ENCODE results near the gene TMED6.
A peak's percentile ranks its signal among the peaks of the same experiment; 100 is the strongest.
"Not testable (repeated sequence)": the region's sequence is repeated elsewhere in the genome, so short reads cannot be mapped to it uniquely, and the experiment has no call there.

Gene TMED6

DNA sequence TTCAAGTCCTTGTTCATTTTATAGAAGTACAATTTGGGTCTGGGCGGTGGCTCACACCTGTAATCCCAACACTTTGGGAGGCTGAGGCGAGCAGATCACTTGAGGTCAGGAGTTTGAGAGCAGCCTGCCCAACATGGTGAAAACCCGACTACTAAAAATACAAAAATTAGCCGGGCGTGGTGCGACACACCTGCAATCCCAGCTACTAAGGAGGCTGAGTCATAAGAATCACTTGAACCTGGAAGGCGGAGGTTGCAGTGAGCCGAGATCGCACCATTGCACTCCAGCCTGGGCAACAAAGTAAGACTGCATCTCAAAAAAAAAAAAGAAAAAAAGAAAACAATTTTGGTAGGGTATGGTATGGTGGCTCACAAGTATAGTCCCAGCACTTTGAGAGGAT, 8.5 kb upstream of the TMED6 start:
- not testable (repeated sequence) for DNase-seq (ENCODE audit: low read depth, low spot score)

DNA sequence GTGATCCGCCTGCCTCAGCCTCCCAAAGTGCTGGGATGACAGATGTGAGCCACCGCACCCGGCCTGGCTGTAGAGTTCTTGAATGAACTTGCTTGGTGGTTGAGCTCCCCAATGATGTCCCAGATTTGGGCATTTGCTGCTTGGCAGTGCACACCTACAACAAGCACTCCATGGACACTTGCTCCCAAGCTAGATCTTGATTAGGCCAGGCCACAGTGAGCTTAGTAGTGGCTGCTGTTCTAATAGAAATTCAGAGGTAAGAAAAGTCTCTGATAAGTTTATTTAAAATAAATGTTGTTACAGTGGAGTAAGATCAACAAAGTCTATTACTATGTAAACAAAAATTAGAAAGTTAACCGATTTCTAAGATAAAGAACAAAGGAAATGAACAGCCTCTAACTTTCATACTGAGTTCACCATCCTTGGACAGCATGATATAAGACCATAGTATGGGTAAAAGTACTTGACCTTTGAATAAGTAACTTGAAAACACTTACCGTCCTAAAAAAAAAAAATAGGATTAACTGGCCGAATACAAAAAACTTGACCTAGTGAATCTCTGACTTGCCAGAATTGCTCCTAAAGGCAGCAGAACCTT, 951 bp downstream of the TMED6 start:
- DNase-seq (ENCODE audit: low read depth, low spot score), result no peak

DNA sequence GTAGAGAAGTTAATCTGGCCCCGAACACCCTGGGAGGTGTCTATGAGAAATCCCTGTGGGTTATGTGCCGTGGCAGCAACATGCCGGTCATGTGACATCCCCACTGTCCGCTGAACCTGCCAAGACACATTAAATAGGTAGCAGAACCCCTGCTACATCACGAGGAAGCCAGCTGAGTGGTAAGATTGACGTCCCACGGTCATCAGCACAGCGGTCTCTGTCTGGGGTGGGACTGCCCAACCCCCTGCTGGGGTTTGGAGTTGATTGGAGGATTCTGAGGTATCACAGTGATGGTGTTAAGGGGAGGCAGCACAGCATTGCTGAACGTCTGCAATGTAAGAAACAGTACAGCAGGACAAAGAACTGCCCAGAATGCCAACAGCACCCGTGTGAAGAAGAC, 2.0 kb downstream of the TMED6 start:
- DNase-seq (ENCODE audit: low read depth, low spot score), result no peak

DNA sequence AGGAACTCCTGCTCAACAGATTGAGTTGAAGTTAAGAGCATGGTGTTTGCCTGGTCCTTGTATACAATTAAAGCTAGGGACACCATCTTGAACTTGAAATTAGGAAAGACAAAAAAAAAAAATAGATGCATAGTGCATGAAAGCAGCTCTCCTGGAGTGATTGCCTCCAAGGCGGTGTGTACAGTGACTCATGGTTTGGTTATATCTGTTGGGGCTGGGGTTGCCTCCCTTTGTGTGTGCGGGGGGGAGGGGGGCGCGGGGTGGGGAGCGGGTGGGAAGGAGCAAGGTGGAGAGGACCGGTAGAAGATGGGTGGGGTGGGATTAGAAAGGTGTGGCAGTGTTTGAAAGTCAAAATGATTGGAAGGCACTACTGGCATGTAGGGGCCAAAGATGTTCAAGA, 3.4 kb downstream of the TMED6 start:
- no peak for DNase-seq (ENCODE audit: low read depth, low spot score)

DNA sequence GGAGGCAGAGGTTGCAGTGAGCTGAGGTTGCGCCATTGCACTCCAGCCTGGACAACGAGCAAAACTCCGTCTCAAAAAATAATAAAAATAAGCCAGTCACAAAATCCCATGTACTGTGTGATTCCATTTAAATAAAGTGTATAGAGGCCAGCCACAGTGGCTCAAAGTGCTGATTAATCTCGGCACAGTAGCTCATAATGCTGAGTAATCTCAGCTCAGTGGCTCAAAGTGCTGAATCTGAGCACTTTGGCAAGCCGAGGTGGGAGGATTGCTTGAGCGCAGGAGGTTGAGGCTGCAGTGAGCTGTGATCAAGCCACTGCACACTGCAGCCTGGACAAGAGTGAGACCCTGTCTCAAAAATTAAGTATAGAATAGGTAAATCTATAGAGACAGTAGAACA, 4.9 kb downstream of the TMED6 start:
- DNase-seq (ENCODE audit: low read depth, low spot score), result no peak

DNA sequence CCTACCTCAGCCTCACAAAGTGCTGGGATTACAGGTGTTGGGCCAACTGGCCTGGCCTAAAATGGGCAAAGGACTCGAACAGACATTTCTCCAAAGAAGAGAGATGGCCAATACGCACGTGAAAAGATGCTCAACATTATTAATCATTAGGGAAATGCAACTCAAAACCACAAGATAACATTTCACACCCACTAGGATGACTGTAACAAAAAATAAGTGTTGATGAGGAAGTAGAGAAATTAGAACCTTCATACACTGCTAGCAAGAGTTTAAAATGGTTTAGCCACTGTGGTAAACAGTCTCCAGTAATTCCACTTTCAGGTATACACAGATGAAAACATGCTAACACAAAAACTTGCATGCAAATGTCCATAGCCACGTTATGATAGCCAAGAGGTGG, 5.7 kb downstream of the TMED6 start:
- DNase-seq (ENCODE audit: low read depth, low spot score), result no peak

DNA sequence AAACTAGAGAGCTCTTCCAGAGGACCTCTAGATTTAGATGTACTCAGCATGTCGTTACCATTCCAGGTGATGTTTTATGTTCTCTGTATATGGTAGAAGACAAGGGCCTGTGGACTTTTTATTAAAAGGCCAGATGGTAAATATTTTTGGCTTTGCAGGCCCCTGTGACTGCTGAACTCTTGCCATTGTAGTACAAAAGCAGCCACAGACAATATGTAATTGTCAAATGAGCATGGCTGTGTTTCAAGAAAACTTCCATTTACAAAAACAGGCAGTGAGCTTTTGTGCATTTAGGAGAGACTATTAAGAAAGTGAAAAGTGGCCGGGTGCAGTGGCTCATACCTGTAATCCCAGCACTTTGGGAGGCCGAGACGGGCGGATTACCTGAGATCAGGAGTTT, 7.4 kb downstream of the TMED6 start:
- DNase-seq (ENCODE audit: low read depth, low spot score), result no peak

DNA sequence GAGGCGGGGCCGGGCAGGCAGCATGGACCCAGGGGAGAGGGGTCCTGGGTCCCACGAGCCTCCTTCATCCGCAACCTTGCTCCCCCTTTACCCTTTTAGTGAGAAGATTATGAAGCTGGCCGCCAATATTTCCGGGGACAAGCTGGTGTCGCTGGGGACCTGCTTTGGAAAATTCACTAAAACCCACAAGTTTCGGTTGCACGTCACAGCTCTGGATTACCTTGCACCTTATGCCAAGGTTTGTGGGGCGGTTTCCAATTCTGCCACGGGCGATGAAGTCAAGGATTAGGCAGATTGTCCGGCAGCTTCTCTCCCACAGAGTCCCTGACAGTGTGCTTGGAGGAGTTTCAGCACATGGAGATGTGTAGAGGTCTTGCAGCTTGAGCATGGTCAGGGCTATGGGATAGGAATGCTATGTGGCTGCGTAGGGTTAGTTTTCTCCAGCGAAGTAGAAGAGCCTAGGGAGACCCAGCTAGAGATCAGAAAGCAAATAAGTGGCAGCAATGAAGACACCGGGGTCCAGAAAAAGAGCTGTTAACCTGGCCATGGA, 11.4 kb downstream of the TMED6 start:
- no peak for DNase-seq (ENCODE audit: low read depth, low spot score)

DNA sequence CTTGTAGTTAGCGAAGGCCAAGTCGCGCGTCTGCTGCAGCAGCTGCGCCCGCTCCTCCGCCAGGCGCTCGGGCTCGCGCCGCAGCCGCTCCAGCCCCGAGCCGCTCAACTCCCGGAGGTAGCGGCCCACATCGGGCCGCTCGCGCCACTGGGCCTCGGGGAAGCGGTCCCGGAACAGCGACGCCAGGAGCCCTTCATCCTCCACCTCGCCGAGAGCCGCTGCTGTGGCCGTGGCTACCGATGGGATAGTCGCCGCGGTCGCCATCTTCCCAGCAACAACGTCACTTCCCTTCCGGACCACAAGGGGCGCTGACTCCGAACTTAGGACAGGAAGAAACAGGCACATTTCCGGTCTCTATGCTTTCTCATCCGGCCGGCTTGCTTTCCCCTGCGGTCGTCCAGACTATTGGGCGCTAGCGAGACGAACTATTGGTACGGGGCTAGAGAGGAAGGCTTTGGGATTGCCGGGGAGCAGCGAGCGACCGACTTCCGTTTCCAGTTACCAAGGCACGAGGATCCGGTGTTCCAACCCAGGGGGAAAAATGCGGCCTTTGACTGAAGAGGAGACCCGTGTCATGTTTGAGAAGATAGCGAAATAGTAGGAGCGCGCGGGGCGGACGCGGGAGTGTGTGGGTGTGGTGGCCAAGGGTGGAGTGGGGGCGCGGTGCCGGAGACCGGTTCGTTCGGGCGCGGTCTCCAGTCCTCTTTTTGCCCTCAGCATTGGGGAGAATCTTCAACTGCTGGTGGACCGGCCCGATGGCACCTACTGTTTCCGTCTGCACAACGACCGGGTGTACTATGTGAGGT, 12.1 kb downstream of the TMED6 start, which contains the start of the genes COG8 and NIP7:
Gene COG8, minus strand, starts transcription at position 276 of the 806 bp plus-strand sequence. Its CDS starts 12 bp downstream, at position 264.
Gene NIP7, plus strand, starts transcription at position 484 of the 806 bp plus-strand sequence. Its CDS starts 58 bp downstream, at position 542.
- DNase-seq (ENCODE audit: low read depth, low spot score), result peak; percentile 93

DNA sequence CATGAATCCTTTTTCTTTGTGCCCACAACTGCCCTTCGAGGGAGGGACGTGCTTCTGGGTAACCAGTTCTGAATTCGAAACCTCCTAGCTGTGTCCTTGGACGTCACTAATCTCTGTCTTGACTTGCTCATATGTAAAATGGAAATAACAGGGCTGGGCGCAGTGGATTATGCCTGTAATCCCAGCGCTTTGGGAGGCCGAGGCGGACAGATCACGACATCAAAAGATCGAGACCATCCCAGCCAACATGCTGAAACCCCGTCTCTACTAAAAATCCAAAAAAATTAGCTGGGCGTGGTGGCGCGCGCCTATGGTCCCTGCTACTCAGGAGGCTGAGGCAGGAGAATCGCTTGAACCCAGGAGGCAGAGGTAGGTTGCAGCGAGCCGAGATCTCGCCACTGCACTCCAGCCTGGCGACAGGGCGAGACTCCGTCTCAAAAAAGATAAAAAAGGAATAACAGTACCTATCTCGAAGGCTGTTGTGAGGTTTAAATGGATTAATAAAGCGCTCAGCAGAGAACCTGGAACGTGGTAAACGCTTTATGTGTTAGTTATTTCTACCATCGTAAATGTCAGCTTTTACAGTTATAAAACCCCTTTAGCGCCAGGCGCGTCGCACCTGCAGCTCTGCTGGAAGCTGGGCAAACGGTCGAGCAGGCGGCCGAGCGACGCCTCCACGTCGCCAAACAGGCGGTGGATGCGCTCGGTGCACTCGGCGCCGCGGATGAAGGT, 12.9 kb downstream of the TMED6 start:
- DNase-seq (ENCODE audit: low read depth, low spot score), result no peak

DNA sequence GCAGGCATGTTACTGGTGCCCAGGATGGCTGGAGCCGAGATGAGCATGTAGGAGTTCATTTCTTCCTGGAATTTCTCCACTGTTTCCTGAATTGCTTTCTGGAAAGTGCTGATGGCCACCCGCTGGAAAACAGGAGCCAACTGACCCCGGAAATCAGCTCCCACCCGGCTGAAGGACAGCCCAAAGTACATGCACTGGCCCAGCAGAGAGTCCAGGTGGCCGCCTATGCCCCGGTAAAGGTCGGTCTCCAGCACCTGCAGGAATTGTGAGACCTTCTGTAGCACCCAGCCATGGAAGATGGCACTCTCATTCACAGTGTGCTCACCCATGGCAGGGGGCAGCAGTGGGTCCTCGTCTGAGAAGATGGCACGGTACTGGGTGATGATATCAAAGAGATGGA, 16.9 kb downstream of the TMED6 start:
- DNase-seq (ENCODE audit: low read depth, low spot score), result no peak

DNA sequence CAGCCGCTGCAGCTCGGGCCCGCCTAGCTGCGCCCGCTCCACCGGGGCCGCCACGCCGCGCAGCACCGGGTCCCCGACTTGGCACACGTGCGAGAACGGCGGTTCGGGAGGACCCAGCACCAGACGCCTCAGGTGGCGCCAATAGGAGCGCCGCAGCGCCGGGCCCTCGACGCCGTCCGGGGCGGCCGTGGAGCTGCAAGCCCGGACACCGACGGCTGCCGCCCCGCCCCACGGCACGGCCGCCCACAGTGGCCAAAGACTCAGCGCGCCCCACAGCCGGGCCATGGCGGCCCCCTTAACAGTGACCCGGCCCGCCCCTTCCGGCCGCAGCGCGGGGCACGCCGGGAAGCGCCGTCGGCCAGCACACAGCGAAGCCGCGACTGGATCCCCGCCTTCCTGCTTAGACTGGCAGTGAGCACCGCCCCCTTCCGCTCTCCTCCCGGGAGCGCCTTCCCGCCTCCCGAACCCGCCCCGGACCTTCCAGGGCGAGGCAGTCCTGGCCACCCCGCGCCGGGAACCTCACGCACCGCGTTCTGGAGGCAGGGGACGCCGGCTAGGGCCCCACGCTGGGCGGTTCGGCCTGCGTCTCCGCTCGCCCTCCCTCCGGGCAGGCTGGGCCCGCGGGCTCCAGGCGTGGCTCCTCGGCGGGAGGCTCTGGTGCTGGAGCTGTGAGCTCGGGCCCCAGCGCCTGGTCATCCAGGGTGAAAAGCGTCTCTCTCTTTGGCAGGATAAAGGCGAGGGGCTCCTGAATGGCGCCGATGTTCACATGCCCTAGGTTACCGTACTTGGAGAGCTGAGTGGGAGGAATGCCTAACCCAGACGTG, 21.1 kb downstream of the TMED6 start, which contains the start of gene PDF:
Gene PDF, minus strand, starts transcription at position 303 of the 824 bp plus-strand sequence. Its CDS starts 18 bp downstream, at position 285.
- DNase-seq (ENCODE audit: low read depth, low spot score), result peak; percentile 51

DNA sequence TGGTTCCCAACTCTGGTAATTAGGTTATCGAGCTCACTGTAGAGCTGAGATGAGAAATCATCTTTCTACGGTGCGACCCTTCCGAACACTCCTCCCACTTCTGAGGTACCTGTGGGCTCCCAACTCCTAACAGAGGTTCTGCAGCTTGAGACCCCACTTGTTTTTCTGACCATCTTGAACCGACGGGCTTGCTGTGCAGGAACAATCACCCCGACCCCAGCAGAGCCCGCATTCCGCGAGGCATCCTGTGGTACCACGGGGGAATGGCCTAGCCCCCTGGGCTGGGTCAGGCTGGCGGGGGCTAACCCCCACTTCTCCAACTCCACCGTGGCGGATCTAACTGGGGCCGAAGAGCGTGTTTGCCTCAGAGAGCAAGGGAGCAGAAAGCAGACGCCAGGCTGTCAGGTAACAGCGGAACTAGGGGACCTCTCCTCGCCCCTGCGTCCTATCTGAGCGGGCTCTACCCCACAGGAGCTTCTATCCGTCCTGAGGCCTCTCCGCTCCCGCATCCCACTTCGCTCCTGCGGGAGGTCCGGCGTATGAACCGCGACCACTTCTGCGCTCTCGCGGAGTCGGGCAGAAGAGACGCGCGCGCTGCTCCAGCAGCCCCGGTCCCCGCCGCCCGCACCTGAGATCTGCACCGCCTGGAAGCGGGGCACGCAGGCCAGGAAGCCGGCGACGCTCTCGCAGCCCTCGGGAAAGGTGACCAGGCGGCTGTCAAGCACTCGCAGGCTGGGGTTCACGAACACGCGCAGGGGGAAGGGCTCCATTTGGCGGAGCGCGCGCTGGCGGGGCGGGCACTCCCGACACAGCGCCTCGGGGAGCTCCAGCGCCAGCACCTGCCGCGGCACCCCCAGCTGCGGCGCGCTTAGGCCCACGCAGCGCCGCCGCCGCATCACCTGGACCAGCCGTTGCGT, 22.0 kb downstream of the TMED6 start:
- no peak for DNase-seq (ENCODE audit: low read depth, low spot score)

DNA sequence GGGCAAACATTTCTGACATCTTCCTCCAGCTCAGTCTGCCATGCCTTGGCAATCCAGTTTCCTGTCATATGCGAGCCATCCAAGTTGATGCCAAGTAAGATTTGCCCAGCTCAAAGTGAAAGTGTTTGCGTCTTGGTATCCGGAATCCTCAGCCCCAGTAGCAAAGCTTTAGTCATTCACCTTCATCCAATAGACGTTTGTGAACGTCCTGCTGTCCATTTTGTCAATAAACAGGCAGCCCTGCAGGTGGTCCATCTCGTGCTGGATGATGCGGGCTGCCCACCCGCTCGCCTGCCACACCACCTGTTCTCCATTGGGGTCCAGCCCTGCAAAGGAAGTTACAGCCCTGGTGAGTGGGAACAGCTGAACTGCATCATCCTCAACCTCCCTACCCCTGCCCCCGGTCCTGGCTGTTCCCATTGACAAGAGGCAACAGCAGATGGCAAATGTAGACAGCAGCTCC, 22.7 kb downstream of the TMED6 start:
- peak; percentile 81 for DNase-seq (ENCODE audit: low read depth, low spot score)

DNA sequence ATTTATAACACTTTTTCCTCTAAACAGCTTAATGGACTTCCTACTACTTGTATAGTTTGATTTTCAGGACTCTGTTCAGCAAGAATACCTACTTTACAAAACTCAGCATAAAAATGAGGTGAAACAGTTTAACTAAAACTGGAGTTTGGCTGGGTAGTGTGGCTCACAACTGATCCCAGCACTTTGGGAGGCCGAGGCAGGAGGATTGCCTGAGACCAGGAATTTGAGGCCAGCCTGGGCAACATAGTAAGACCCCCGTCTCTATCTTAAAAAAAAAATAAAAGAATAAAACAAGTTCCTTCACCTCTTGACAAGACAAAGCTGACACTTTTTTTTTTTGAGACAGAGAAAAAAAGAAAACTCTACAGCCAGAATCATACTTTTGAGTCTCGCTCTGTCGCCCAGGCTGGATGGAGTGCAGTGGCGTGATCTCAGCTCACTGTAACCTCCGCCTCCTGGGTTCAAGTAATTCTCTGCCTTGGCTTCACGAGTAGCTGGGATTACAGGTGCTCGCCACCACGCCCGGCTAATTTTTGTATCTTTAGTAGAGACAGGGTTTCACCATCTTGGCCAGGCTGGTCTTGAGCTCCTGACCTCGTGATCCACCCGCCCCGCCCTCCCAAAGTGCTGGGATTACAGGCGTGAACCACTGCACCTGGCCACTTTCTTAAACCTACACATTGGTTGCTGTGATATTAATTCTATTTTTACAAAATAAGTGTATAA, 23.8 kb downstream of the TMED6 start:
- DNase-seq (ENCODE audit: low read depth, low spot score), result no peak

DNA sequence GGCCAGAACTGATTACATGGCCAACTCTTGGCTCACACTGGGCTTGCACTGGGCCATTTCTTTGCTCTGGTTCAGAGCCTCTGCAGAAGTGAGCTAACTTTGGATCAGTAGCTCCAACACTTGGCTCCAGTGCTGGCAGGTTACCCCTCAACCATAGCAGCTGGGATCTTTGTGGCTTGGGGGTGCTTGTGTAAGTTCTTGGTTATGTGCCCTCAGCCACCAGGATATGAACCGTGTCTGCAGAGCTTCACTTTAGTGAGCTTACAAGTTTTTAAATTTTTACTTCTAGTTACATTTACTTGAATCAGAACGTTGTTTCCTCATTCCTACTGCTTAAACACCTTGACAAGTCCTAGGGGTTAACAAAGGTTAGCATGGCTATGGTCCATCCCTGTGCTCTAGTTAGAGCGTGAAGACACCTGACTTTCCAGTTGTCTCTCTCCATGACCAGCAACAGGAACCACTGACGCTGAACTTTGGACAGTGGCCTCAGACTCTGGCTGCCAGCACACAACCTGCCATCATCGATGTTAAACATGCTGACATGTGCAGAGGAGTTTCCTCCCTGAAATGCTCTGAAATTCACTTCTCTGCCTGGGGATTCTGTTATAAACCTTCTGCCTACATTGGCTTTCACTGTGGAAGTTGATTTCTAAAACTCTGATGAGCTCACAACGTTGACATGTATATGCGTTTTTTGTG, 25.3 kb downstream of the TMED6 start:
- DNase-seq (ENCODE audit: low read depth, low spot score), result no peak

DNA sequence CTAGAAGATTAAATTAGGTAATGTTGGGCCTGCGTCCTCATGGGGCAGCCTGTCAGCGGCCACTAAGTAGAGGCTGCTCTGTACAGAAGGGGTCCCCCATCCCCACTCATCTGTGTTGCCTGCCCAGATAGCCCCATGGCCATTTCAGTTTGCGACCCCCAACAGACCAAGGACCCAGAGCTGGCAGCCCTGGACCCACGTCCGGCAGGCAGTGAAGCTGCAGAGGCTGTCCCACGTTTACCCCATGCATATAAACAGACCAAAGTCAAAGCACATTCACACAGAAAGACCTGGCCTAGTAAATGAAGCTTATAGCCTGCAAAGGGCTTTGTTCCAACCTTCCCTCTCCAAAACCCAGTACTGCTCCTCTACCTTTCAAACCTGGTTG, 25.8 kb downstream of the TMED6 start:
- no peak for DNase-seq (ENCODE audit: low read depth, low spot score)

DNA sequence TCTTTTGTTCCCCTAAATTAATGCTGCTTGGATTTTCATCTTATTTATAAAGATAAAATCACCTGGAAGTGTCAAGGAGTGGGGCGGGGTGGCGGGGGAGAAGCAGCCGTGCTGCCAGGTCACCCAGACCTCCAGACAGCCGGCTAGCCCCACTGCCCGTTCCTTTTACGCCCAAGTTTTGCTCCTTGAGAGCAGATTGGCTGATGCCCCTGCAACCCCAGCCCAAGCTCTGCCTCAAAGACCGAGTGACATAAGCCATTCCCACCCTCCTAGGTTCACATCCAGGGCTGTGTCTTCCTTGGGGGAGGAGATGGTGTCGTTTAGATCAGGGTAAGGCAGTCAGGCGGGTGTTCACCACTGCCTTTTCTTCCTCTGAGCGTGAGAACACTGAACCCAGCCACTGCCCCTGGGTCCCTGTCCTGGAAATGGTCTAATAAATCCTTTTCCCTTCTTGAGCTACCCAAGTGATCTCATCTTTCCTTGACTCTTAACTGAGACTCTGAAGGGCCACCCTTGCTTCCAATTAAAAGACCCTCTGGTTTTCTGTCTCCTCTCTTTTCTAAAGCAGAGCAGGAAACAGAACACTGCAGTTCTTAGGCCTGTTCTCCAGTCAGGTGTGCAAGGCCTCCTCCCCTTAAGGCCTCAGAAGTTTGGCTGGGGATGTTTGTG, 26.9 kb downstream of the TMED6 start:
- no peak for DNase-seq (ENCODE audit: low read depth, low spot score)

All from brain pericyte (primary cell).